ENCODE data around the gene C4BPA. TPM values are rescaled to one million over a fixed set of nuclear protein-coding genes. Genes with fewer than 3 reads are reported as not detected.

Gene C4BPA
- polyA plus RNA-seq, 2 of the 4 experiments (the other 2 are of a cell fraction): 0.92 to 3.6 TPM

- POLR2A ChIA-PET: no interaction called here
Observed at GRCh38 chr1:207071426-207071825, 32.6 kb upstream of the C4BPA start.

GRCh38 chr1:207072233-207072632 is 31.8 kb upstream of the C4BPA start:
- H3K9me3 ChIP-seq: no peaks in the 10 kb centered on the region
- TF ChIP-seq HOXB13 (CRISPR knock-in tag; IDR thresholded peaks at IDR 0.05; ENCODE audit: low read depth): no peak
- no peak for TF ChIP-seq EHMT2 (IDR thresholded peaks at IDR 0.05; ENCODE audit: low read depth)
- TF ChIP-seq FOXS1 (CRISPR knock-in tag; IDR thresholded peaks at IDR 0.05): no peak
- no peak for TF ChIP-seq RAD21 (conservative IDR thresholded peaks at IDR 0.05 in 1 of 2, IDR thresholded peaks at IDR 0.05 in 1 of 2)
- no peak for TF ChIP-seq E2F6 (IDR thresholded peaks at IDR 0.05; ENCODE audit: borderline replicate concordance, low read depth)
- no peak for TF ChIP-seq RCOR1 (IDR thresholded peaks at IDR 0.05; ENCODE audit: low read depth, low read length)
- no peak for TF ChIP-seq ZNF302 (CRISPR knock-in tag; IDR thresholded peaks at IDR 0.05)
- no peak for TF ChIP-seq ESRRA (IDR thresholded peaks at IDR 0.05; ENCODE audit: borderline replicate concordance, low read length)
- TF ChIP-seq RFX5 (IDR thresholded peaks at IDR 0.05): no peak
- no peak for TF ChIP-seq POLR2A (IDR thresholded peaks at IDR 0.05; ENCODE audit: low read length)
- no peak for ATAC-seq
- CTCF ChIA-PET: interaction anchor here (0.7 to 2.9 kb wide), 5 partner anchors 9 to 333 kb away, joined by 3 to 11 read pairs (median 3); no protein-coding TSS in a partner anchor
- no peak overlapping the region for H3K4me3 ChIP-seq
- no peak overlapping the region for H3K4me2 ChIP-seq
- no peak overlapping the region for H3K27ac ChIP-seq
- H3K4me1 ChIP-seq: peaks cover 11% of the 10 kb centered on the region
- DNase-seq (ENCODE audit: low read depth in 1 of 2, low spot score in 1 of 2): no peak
- FAIRE-seq: no peak
- POLR2A ChIA-PET: no interaction called here
- 92% methylated on average over 8 of the region's 8 CpGs for WGBS (ENCODE audit: missing lambda C conversion rate)

More at GRCh38 chr1:207071426-207071825, 32.6 kb upstream of the C4BPA start:
- ATAC-seq: no peak
- DNase-seq (ENCODE audit: low read depth in 1 of 2, low spot score in 1 of 2): no peak
- CTCF ChIA-PET: interaction anchor here (0.7 to 2.9 kb wide), 9 partner anchors 8 to 334 kb away, joined by 3 to 11 read pairs (median 3); partner anchors contain the start of gene PFKFB2
- WGBS (ENCODE audit: missing lambda C conversion rate): 90% methylated on average over 6 of the region's 6 CpGs
- TF ChIP-seq BCL3 (IDR thresholded peaks at IDR 0.05) (no peak), POLR2AphosphoS2 (conservative IDR thresholded peaks at IDR 0.05; ENCODE audit: low read length) (no peak), EHMT2 (IDR thresholded peaks at IDR 0.05; ENCODE audit: low read depth) (no peak), BHLHE40 (IDR thresholded peaks at IDR 0.05; ENCODE audit: low read depth, low read length) (no peak), ZFP36 (IDR thresholded peaks at IDR 0.05; ENCODE audit: borderline replicate concordance, partially characterized antibody) (no peak), HOXB5 (CRISPR knock-in tag; IDR thresholded peaks at IDR 0.05) (no peak), CTCF (IDR thresholded peaks at IDR 0.05) (no peak), JUNB (IDR thresholded peaks at IDR 0.05) (no peak), RFX5 (IDR thresholded peaks at IDR 0.05) (no peak), CBX2 (IDR thresholded peaks at IDR 0.05; ENCODE audit: borderline replicate concordance, low read depth) (no peak), HES2 (IDR thresholded peaks at IDR 0.05) (no peak), RCOR1 (IDR thresholded peaks at IDR 0.05; ENCODE audit: low read depth, low read length) (no peak), MYC (IDR thresholded peaks at IDR 0.05; ENCODE audit: borderline replicate concordance, low read length) (no peak)
- no peak overlapping the region for H3K4me2 ChIP-seq
- no peak overlapping the region for H3K27ac ChIP-seq
- FAIRE-seq: no peak
- H3K4me1 ChIP-seq: peaks cover 10% of the 10 kb centered on the region
- no peak overlapping the region for H3K4me3 ChIP-seq
- no peaks in the 10 kb centered on the region for H3K9me3 ChIP-seq
